Activated B cell treated with CpG ODN at 0.5 μM for 24 hours (primary cell): Measurements from ENCODE around the gene STIM2. TPM values are rescaled to one million over a fixed set of nuclear protein-coding genes. Genes with fewer than 3 reads are reported as not detected.

Experiments
- ATAC-seq: fragments of 200-7000 bp; cut with Tn5 transposase; one replicate; pipeline ENCODE4 v1.10.0; 2021; ENCODE audit warnings: low read depth, mild to moderate bottlenecking, moderate library complexity
- CTCF ChIA-PET: fragments of 350-600 bp; sonication (Branson Sonifier 250); formaldehyde crosslinking; loops from one replicate; lab custom pipeline; 2021; ENCODE audit warnings: antibody characterized with exemption; lab: Charles Lee
- POLR2A ChIA-PET: fragments of 350-600 bp; sonication (Branson Sonifier 250); formaldehyde crosslinking; loops from one replicate; lab custom pipeline; 2021; ENCODE audit warnings: antibody characterized with exemption; lab: Charles Lee
- DNase-seq: peaks from one replicate; pipeline ENCODE4 v3.0.0; 2022
- H3K27ac Mint-ChIP-seq: one replicate; pipeline ENCODE4 v1.8.0; 2020; ENCODE audit warnings: mixed read lengths
- H3K27me3 Mint-ChIP-seq: one replicate; pipeline ENCODE4 v1.8.0; 2021; ENCODE audit warnings: mixed read lengths
- H3K36me3 Mint-ChIP-seq: one replicate; pipeline ENCODE4 v1.8.0; 2021; ENCODE audit warnings: low read depth, mixed read lengths
- H3K4me1 Mint-ChIP-seq: one replicate; pipeline ENCODE4 v1.8.0; 2021; ENCODE audit warnings: mixed read lengths
- H3K4me3 Mint-ChIP-seq: one replicate; pipeline ENCODE4 v1.8.0; 2020; ENCODE audit warnings: mild to moderate bottlenecking, mixed read lengths
- H3K9me3 Mint-ChIP-seq: one replicate; pipeline ENCODE4 v1.8.0; 2020; ENCODE audit warnings: mixed read lengths
- intact Hi-C: fragments of 100-400 bp; cut with micrococcal nuclease; formaldehyde crosslinking; loops from one replicate; pipeline ENCODE4 v1.15.1; 2024
- total RNA-seq: library from RNA; stranded (reverse); gene quantifications from 2 replicates; pipeline ENCODE4 v1.2.3, GENCODE V29; 2022
- TF ChIP-seq, protein P1 (sequence below): fragments of 200-600 bp; IDR thresholded peaks from one replicate; pipeline ENCODE4 v1.8.0; 2022; ENCODE audit warnings: antibody characterized with exemption, mild to moderate bottlenecking

STIM2 gene
- total RNA-seq, 1 donor from 2014 or later, result 59.8 TPM

GRCh38 chr4:26874110-26874509, 13.5 kb downstream of the STIM2 start:
- DNase-seq (no peak), ATAC-seq (no peak)
- ChIA-PET POLR2A (interaction anchor here (1.3 to 3.8 kb wide), 6 partner anchors 9 to 13 kb away, joined by 3 to 35 read pairs (median 9); partner anchors contain the start of gene STIM2), CTCF (no interaction called here)
- Mint-ChIP-seq H3K27me3 (no peaks in the 10 kb centered on the region), H3K4me1 (peaks cover 82% of the 10 kb centered on the region), H3K27ac (peak overlapping the region; percentile 35), H3K36me3 (peaks cover 22% of the 10 kb centered on the region), H3K9me3 (peaks cover 3% of the 10 kb centered on the region), H3K4me3 (no peak overlapping the region)
- TF ChIP-seq, protein P1, sequence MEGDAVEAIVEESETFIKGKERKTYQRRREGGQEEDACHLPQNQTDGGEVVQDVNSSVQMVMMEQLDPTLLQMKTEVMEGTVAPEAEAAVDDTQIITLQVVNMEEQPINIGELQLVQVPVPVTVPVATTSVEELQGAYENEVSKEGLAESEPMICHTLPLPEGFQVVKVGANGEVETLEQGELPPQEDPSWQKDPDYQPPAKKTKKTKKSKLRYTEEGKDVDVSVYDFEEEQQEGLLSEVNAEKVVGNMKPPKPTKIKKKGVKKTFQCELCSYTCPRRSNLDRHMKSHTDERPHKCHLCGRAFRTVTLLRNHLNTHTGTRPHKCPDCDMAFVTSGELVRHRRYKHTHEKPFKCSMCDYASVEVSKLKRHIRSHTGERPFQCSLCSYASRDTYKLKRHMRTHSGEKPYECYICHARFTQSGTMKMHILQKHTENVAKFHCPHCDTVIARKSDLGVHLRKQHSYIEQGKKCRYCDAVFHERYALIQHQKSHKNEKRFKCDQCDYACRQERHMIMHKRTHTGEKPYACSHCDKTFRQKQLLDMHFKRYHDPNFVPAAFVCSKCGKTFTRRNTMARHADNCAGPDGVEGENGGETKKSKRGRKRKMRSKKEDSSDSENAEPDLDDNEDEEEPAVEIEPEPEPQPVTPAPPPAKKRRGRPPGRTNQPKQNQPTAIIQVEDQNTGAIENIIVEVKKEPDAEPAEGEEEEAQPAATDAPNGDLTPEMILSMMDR, result no peak
- intact Hi-C loops, result no loop called here

- intact Hi-C loops, result no loop called here
- Mint-ChIP-seq H3K27me3 (no peaks in the 10 kb centered on the region), H3K36me3 (peaks cover 17% of the 10 kb centered on the region), H3K27ac (peak overlapping the region; percentile 72), H3K4me1 (peaks cover 86% of the 10 kb centered on the region), H3K4me3 (no peak overlapping the region), H3K9me3 (peaks cover 3% of the 10 kb centered on the region)
- no peak for DNase-seq
- TF ChIP-seq, protein P1, result no peak
- CTCF ChIA-PET, result no interaction called here
- POLR2A ChIA-PET, result interaction anchor here (0.6 to 1.7 kb wide), 3 partner anchors 9 to 20 kb away, joined by 3 read pairs; no protein-coding TSS in a partner anchor
- no peak for ATAC-seq
Measured at GRCh38 chr4:26877406-26877805, 16.8 kb downstream of the STIM2 start.

DNA sequence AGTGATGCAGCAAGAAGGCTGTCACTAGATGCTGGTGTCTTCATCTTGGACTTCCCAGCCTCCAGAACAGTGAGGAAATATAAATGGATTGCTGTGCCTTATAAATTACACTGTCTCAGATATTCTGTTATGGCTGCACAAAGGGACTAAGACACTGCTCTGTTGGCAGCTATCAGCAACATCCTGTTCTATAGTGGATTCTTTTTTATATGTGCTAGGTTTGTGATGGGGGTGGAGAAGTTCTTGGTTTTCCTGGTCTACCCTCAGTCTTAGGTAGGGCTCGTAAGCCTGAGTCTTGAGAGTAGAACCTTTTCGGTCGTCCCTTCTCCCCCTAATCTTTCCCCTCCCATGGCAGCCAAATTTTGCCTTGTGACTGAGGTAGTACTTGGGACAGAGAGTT, 17.3 kb downstream of the STIM2 start:
- CTCF ChIA-PET, result no interaction called here
- Mint-ChIP-seq H3K27me3 (no peaks in the 10 kb centered on the region), H3K27ac (peak overlapping the region; percentile 72), H3K36me3 (peaks cover 17% of the 10 kb centered on the region), H3K4me3 (no peak overlapping the region), H3K4me1 (peaks cover 86% of the 10 kb centered on the region), H3K9me3 (peaks cover 3% of the 10 kb centered on the region)
- intact Hi-C loops, result loop anchor here (1.0 kb wide), 1 partner anchor 10 kb away; no protein-coding TSS in a partner anchor
- ATAC-seq (no peak), DNase-seq (no peak)
- POLR2A ChIA-PET, result interaction anchor here (0.6 to 1.7 kb wide), 3 partner anchors 9 to 21 kb away, joined by 3 read pairs; no protein-coding TSS in a partner anchor
- TF ChIP-seq, protein P1, result no peak

- DNase-seq, result no peak
- CTCF ChIA-PET, result no interaction called here
- peaks cover 3% of the 10 kb centered on the region for H3K9me3 Mint-ChIP-seq
- POLR2A ChIA-PET, result no interaction called here
- ATAC-seq, result no peak
- H3K36me3 Mint-ChIP-seq, result peaks cover 17% of the 10 kb centered on the region
- H3K27ac Mint-ChIP-seq, result peak overlapping the region; percentile 72
- no peaks in the 10 kb centered on the region for H3K27me3 Mint-ChIP-seq
- intact Hi-C loops, result loop anchor here (1.0 kb wide), 1 partner anchor 11 kb away; no protein-coding TSS in a partner anchor
- H3K4me1 Mint-ChIP-seq, result peaks cover 86% of the 10 kb centered on the region
- no peak overlapping the region for H3K4me3 Mint-ChIP-seq
- TF ChIP-seq, protein P1, result no peak
Measured at GRCh38 chr4:26878794-26879391, 18.3 kb downstream of the STIM2 start.

GRCh38 chr4:26879805-26880204, 19.2 kb downstream of the STIM2 start:
- Mint-ChIP-seq H3K27me3 (no peaks in the 10 kb centered on the region), H3K4me3 (peak overlapping the region; percentile 5), H3K9me3 (peaks cover 3% of the 10 kb centered on the region), H3K36me3 (peaks cover 17% of the 10 kb centered on the region), H3K27ac (peak overlapping the region; percentile 57), H3K4me1 (peaks cover 86% of the 10 kb centered on the region)
- intact Hi-C loops, result loop anchor here (5.0 kb wide), 2 partner anchors 37 to 1018 kb away; partner anchors contain the start of gene SEL1L3
- CTCF ChIA-PET, result interaction anchor here (0.9 kb wide), 1 partner anchor 9 kb away, joined by 3 read pairs; no protein-coding TSS in a partner anchor
- POLR2A ChIA-PET, result interaction anchor here (0.9 kb wide), 1 partner anchor 18 kb away, joined by 5 read pairs; no protein-coding TSS in a partner anchor
- ATAC-seq (no peak), DNase-seq (no peak)
- TF ChIP-seq, protein P1, result no peak
